HFFc6 (cell line): Measurements from ENCODE around the gene PCDH9. TPM values are rescaled to one million over a fixed set of nuclear protein-coding genes. Genes with fewer than 3 reads are reported as not detected.

Experiments
- DNase-seq: peaks from one replicate; pipeline ENCODE4 v3.0.0-alpha.2; 2018
- H3K27ac Mint-ChIP-seq: 2 replicates; pipeline ENCODE4 v1.8.0; 2020; ENCODE audit warnings: mild to moderate bottlenecking, mixed read lengths
- H3K27me3 Mint-ChIP-seq: 2 replicates; pipeline ENCODE4 v1.8.0; 2021; ENCODE audit warnings: mild to moderate bottlenecking, moderate library complexity, mixed read lengths; ENCODE audit not compliant: insufficient read depth
- H3K36me3 Mint-ChIP-seq: 2 replicates; pipeline ENCODE4 v1.8.0; 2021; ENCODE audit warnings: low read depth, mixed read lengths
- H3K4me1 Mint-ChIP-seq: 2 replicates; pipeline ENCODE4 v1.8.0; 2020; ENCODE audit warnings: low read depth, mixed read lengths
- H3K4me3 Mint-ChIP-seq: 2 replicates; pipeline ENCODE4 v1.8.0; 2020; ENCODE audit warnings: mild to moderate bottlenecking, moderate library complexity, mixed read lengths
- H3K9me3 Mint-ChIP-seq: 2 replicates; pipeline ENCODE4 v1.8.0; 2020; ENCODE audit warnings: mild to moderate bottlenecking, mixed read lengths
- CTCF ChIP-seq: fragments of 200-600 bp; sonication (generic); IDR thresholded peaks from 2 replicates; pipeline ENCODE4 v1.5.0; 2021; ENCODE audit warnings: antibody characterized with exemption, mild to moderate bottlenecking
- total RNA-seq, 6 experiments: library from RNA; stranded (reverse); fragmentation: NEBNext Ultra II Directional; extraction: Animal tissue kit (Norgen Biotek cat#: 25700); gene quantifications; 2 replicates in 1 of 6; 3 replicates in 5 of 6; pipeline ENCODE4 v1.2.3, GENCODE V29; 2021

Gene PCDH9
- total RNA-seq, 6 experiments from 2014 or later: 2.0 to 6.7 (median 2.6) TPM

DNA sequence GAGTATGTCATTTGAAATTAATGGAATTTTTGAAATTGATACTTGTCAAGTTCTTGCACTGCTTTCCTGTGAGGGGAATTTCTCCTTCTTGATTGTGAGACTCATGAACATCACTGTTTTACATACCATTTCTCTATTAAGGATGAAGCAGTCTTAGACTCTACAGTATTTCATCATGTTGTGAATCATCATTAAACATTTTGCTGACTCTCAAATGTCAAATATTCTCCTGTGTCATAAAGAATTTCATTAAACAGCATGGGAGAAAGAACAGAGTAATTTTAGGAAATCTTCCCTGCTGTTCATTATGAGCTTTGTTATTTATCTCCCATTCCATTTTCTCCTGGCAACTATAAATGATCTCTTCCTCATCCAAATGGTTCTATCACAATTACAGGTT is 729.0 kb downstream of the PCDH9 start:
- no peak overlapping the region for H3K27ac Mint-ChIP-seq
- no peak for TF ChIP-seq CTCF

DNA sequence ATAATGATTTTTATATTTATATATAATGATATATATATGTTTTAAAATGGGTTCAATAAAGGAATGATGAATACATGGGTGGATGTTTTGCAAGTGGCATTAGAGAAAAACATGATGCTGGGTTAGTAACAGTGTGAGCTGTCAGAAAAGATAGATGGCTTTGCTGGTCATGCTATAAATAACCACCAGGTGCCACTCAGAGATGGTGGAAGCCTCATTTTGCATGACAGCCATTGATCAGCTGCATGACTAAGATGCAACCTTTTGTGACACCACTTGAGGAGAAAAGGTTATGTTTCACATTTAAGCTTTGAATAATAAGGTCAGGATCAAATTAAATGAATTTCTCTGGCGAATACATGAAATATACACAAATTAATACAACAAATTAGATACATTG is 737.7 kb downstream of the PCDH9 start:
- H3K27ac Mint-ChIP-seq: no peak overlapping the region
- H3K4me1 Mint-ChIP-seq: peaks cover 16% of the 10 kb centered on the region
- peak; percentile 32 for TF ChIP-seq CTCF
- no peaks in the 10 kb centered on the region; the same call in 1 of the 2 replicates for H3K27me3 Mint-ChIP-seq
- no peaks in the 10 kb centered on the region for H3K9me3 Mint-ChIP-seq
- no peak overlapping the region for H3K4me3 Mint-ChIP-seq
- H3K36me3 Mint-ChIP-seq: no peaks in the 10 kb centered on the region
- DNase-seq: no peak

More for the DNA sequence above, 729.0 kb downstream of the PCDH9 start:
- Mint-ChIP-seq H3K4me1 (peaks cover 8% of the 10 kb centered on the region), H3K27me3 (no peaks in the 10 kb centered on the region), H3K9me3 (no peaks in the 10 kb centered on the region), H3K36me3 (no peaks in the 10 kb centered on the region), H3K4me3 (no peak overlapping the region)
- DNase-seq: no peak

DNA sequence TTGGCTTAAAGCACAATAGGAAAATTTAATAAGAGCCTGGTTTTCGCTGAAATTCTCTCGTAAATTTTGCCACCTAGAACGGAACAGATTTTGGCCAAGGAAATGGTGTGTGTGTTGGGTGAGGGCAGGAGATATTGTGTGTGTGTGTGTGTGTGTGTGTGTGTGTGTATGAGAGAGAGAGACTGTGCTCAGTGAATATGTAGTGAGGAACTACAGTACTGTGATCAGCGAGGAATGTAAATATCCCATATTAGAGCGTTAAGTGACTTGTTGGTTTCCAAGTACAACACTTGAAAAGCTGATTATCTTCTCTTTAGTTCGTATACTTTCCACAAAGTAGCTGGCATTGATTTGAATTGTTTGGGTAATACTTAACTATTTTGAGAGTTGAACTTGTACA is 738.9 kb downstream of the PCDH9 start:
- Mint-ChIP-seq H3K9me3 (no peaks in the 10 kb centered on the region), H3K27ac (no peak overlapping the region), H3K27me3 (no peaks in the 10 kb centered on the region; the same call in 1 of the 2 replicates), H3K4me3 (no peak overlapping the region), H3K36me3 (no peaks in the 10 kb centered on the region), H3K4me1 (peaks cover 15% of the 10 kb centered on the region)
- no peak for TF ChIP-seq CTCF
- no peak for DNase-seq

DNA sequence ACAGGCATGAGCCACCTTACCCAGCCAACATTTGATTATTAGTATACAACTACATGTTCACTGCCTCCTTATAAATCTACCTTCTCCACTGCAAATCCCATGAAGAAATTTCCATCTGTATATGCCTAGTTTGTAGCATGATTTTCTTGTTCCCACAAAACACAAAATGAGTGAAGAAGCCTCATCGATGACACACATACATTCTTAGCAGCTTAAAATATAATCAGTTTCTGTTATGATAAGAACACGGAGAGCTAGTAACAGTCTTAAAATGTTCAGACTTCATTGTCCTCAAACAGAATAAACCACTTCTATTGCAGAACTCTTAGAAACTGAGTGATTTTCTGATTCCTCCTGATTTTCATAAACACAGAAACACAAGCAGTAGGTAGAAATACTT is 740.5 kb downstream of the PCDH9 start:
- Mint-ChIP-seq H3K27me3 (no peaks in the 10 kb centered on the region; the same call in 1 of the 2 replicates), H3K27ac (no peak overlapping the region), H3K9me3 (no peaks in the 10 kb centered on the region), H3K4me1 (peaks cover 12% of the 10 kb centered on the region; the same call in 1 of the 2 replicates), H3K4me3 (peak overlapping the region; percentile 2; the same call in 1 of the 2 replicates), H3K36me3 (no peaks in the 10 kb centered on the region)
- TF ChIP-seq CTCF: no peak
- no peak for DNase-seq

DNA sequence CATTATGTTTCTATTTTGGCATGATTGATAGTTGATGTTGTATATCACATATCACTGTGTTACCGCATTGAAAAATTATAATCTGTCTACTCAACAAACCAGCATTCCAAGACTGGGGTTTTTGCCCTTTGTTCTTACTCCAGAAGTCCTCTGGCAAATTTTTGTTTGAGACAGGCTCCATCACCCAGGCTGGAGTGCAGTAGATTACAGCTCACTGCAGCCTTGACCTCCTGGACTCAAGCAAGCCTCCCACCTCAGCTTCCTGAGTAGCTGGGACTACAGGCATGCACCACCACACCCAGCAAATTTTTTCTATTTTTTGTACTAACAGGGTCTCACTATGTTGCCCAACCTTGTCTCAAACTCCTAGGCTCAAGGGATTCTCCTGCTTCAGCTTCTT is 741.0 kb downstream of the PCDH9 start:
- Mint-ChIP-seq H3K9me3 (no peaks in the 10 kb centered on the region), H3K27ac (no peak overlapping the region), H3K27me3 (no peaks in the 10 kb centered on the region; the same call in 1 of the 2 replicates), H3K4me1 (peaks cover 12% of the 10 kb centered on the region; the same call in 1 of the 2 replicates), H3K36me3 (no peaks in the 10 kb centered on the region), H3K4me3 (peak overlapping the region; percentile 2; the same call in 1 of the 2 replicates)
- TF ChIP-seq CTCF: no peak
- DNase-seq: no peak

DNA sequence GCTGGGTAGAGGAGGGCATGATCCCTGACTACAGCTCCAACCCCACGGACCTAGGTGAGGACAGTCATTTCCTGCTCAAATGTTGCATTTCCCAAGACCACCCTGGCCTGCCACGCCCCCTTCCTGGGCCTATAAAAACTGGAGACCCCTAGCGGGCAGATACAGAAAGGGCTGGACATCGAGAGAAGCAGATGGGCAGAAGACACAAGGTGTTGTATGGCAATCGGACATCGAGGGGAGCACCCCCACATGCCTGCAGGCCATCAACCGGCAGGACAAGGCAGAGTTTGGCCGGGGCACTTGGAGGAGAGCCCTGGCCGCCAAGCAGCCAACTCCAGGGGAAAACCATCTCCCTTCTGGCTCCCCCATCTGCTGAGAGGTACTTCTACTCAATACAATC is 746.4 kb downstream of the PCDH9 start:
- no peak for TF ChIP-seq CTCF
- Mint-ChIP-seq H3K4me3 (no peak overlapping the region), H3K36me3 (no peaks in the 10 kb centered on the region), H3K27ac (no peak overlapping the region), H3K9me3 (no peaks in the 10 kb centered on the region), H3K4me1 (peaks cover 5% of the 10 kb centered on the region; the same call in 1 of the 2 replicates), H3K27me3 (peaks cover 2% of the 10 kb centered on the region)
- DNase-seq: no peak
